Ishikawa (cell line): Measurements from ENCODE around the gene TLCD3A.
A peak's percentile ranks its signal among the peaks of the same experiment; 100 is the strongest.

Experiments used
- CEBPB ChIP-seq: IDR thresholded peaks from 2 replicates; pipeline ENCODE4 v1.6.1; 2012
- CREB1 ChIP-seq: IDR thresholded peaks from 2 replicates; pipeline ENCODE4 v1.6.1; 2012; ENCODE audit warnings: low read depth
- EGR1 ChIP-seq: IDR thresholded peaks from 2 replicates; pipeline ENCODE4 v1.6.1; 2012
- EP300 ChIP-seq: IDR thresholded peaks from 2 replicates; pipeline ENCODE4 v1.6.1; 2012; ENCODE audit warnings: borderline replicate concordance
- MAX ChIP-seq: IDR thresholded peaks from 2 replicates; pipeline ENCODE4 v1.6.1; 2012
- NFIC ChIP-seq: IDR thresholded peaks from 2 replicates; pipeline ENCODE4 v1.6.1; 2012
- RAD21 ChIP-seq: IDR thresholded peaks from 2 replicates; pipeline ENCODE4 v1.6.1; 2012; ENCODE audit warnings: low read depth
- REST ChIP-seq: IDR thresholded peaks from 2 replicates; pipeline ENCODE4 v1.6.1; 2012; ENCODE audit warnings: low read depth, mild to moderate bottlenecking
- TAF1 ChIP-seq: IDR thresholded peaks from 2 replicates; pipeline ENCODE4 v1.6.1; 2012; ENCODE audit warnings: low read depth, mild to moderate bottlenecking
- TCF12 ChIP-seq: IDR thresholded peaks from 2 replicates; pipeline ENCODE4 v1.6.1; 2012; ENCODE audit warnings: low read depth
- TEAD4 ChIP-seq: IDR thresholded peaks from 2 replicates; pipeline ENCODE4 v1.6.1; 2012
- YY1 ChIP-seq: IDR thresholded peaks from 2 replicates; pipeline ENCODE4 v1.6.1; 2012; ENCODE audit warnings: low read depth
- ZBTB7A ChIP-seq: IDR thresholded peaks from 2 replicates; pipeline ENCODE4 v1.6.1; 2012; ENCODE audit warnings: low read depth
- TF ChIP-seq, protein P1 (sequence below): IDR thresholded peaks from 2 replicates; pipeline ENCODE4 v1.6.1; 2012

TLCD3A gene

GRCh38 chr17:732067-732901, at the start of gene TLCD3A:
TLCD3A (plus strand) TSS chr17:732596; CDS start chr17:732648, 52 bp downstream.
- no peak for TF ChIP-seq EP300
- TF ChIP-seq TCF12, result 0 out of 2 replicates have a peak, but pooled peaks have one; percentile 1
- no peak for TF ChIP-seq NFIC
- no peak for TF ChIP-seq TEAD4
- TF ChIP-seq, protein P1, sequence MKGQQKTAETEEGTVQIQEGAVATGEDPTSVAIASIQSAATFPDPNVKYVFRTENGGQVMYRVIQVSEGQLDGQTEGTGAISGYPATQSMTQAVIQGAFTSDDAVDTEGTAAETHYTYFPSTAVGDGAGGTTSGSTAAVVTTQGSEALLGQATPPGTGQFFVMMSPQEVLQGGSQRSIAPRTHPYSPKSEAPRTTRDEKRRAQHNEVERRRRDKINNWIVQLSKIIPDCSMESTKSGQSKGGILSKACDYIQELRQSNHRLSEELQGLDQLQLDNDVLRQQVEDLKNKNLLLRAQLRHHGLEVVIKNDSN, result peak; percentile 49
- TF ChIP-seq EGR1, result 0 out of 2 replicates have a peak, but pooled peaks have one; percentile 48

DNA sequence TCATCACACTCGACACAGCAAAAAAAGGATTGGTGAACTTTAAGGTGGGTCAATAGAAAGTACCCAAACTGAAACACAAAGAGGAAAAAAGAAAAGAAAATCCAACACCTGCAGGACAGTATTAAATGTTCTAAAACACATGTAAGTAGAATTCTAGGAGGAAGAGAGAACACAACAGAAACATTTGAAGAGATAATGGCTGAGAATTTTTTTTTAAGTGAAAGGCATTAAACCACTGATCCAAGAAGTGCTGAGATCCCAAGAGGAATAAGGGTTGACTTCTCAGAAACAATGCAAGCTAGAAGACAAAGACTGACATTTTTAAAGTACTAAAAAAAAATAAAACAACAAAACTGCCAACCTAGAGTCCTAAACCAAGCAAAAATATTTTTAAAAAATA, 49.4 kb upstream of the TLCD3A start:
- TF ChIP-seq CEBPB (no peak), CREB1 (no peak), NFIC (no peak), TEAD4 (no peak), YY1 (no peak), MAX (no peak), TCF12 (no peak), RAD21 (no peak), ZBTB7A (no peak), REST (no peak)

DNA sequence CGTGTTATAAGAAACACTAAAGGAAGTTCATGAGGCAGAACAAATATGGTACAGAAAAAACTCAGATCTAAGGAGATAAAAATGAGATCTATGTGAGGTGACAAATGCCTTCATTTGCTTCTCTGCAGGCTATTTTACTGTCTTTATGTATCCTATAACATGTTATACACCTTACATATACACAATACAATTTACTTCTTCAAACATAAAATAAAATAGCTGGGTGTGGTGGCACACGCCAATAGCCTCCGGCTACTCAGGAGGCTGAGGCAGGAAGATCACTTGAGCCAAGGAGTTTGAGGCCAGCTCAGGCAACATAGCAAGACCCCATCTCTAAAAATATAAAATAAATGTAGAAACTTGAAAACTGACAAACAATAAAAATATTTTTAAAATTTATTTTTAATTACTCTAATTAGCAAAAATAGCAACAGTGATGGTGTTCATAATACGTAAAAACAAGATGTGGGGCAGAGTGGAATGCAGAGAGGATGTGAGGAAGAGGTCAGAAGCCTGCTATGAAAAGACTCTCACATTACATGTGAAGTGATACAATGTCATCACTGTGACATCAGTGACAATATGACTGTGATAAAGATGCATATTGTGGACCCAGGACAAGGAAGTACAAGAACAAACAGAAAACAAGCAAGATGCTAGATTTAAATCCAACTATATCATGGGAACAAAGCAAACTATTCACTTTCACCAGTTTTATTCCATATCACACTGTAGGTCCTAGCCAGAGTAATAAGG, 48.7 kb upstream of the TLCD3A start:
- TF ChIP-seq REST, result no peak
- no peak for TF ChIP-seq TAF1
- TF ChIP-seq RAD21, result no peak
- no peak for TF ChIP-seq TEAD4
- TF ChIP-seq CEBPB, result no peak
- TF ChIP-seq ZBTB7A, result no peak
- no peak for TF ChIP-seq EGR1

DNA sequence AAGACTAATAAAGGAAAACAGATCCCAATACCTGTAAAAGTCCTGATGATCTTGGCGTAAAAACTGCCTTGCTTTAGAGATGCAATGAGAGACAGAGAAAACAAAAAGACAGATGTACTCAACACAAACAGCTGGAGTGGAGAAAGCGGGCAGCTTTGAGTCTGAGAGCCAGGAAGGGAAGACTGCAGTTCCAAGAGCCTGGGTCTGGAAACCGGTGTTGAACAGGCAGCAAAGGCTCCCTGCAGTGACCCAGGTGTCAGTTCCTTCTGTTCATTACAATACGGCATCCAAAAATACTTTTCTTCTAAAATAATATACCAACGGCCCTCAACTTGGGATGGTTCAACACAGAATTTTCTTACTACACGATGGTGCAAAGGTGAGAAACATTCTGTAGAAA, 47.4 kb upstream of the TLCD3A start:
- TF ChIP-seq MAX (no peak), ZBTB7A (no peak), NFIC (no peak), YY1 (no peak), TCF12 (no peak), CEBPB (no peak), REST (no peak), CREB1 (no peak), EGR1 (no peak), RAD21 (no peak)
